WERI-Rb-1 (cell line): Measurements from ENCODE around the gene ADGRD1.

Experiments used
- DNase-seq: peaks from one replicate; pipeline ENCODE4 v3.0.0-alpha.2; 2020
- H3K27ac ChIP-seq: fragments of 250-450 bp; sonication (Bioruptor Pico); 2 replicates; pipeline ENCODE4 v1.5.1; 2020; ENCODE audit warnings: mild to moderate bottlenecking, moderate library complexity
- H3K27me3 ChIP-seq: fragments of 250-450 bp; sonication (Bioruptor Pico); 2 replicates; pipeline ENCODE4 v1.5.1; 2021; ENCODE audit warnings: mild to moderate bottlenecking, low read depth, moderate library complexity; ENCODE audit not compliant: insufficient read depth, severe bottlenecking
- H3K36me3 ChIP-seq: fragments of 250-450 bp; sonication (Bioruptor Pico); 2 replicates; pipeline ENCODE4 v1.5.1; 2020; ENCODE audit warnings: mild to moderate bottlenecking, moderate library complexity
- H3K4me3 ChIP-seq: 2 replicates; pipeline ENCODE4 v1.5.1; 2011; ENCODE audit warnings: low read depth, mild to moderate bottlenecking, control low read depth, low read length
- H3K9me3 ChIP-seq: fragments of 250-450 bp; sonication (Bioruptor Pico); 2 replicates; pipeline ENCODE4 v1.5.1; 2021; ENCODE audit warnings: mild to moderate bottlenecking, moderate library complexity; ENCODE audit not compliant: severe bottlenecking
- CTCF ChIP-seq: IDR thresholded peaks from 2 replicates; pipeline ENCODE4 v1.5.1; 2011; ENCODE audit warnings: low read depth, mild to moderate bottlenecking, control low read depth, inconsistent platforms, low read length

The ADGRD1 gene

GRCh38 chr12:131072451-131073230 is 118.9 kb downstream of the ADGRD1 start:
- Histone ChIP-seq H3K9me3 (peaks cover 7% of the 10 kb centered on the region), H3K27me3 (no peaks in the 10 kb centered on the region), H3K4me3 (no peak overlapping the region), H3K27ac (peak overlapping the region; percentile 26; the same call in 1 of the 2 replicates), H3K36me3 (no peaks in the 10 kb centered on the region)
- no peak for TF ChIP-seq CTCF
- peak; percentile 49 for DNase-seq

GRCh38 chr12:131074221-131075083 is 120.7 kb downstream of the ADGRD1 start:
- H3K27ac ChIP-seq, result no peak overlapping the region

GRCh38 chr12:131075194-131075593 is 121.5 kb downstream of the ADGRD1 start:
- DNase-seq, result no peak
- H3K4me3 ChIP-seq, result no peak overlapping the region
- no peak overlapping the region for H3K27ac ChIP-seq
- no peak for TF ChIP-seq CTCF
- H3K9me3 ChIP-seq, result peaks cover 7% of the 10 kb centered on the region
- H3K27me3 ChIP-seq, result no peaks in the 10 kb centered on the region
- no peaks in the 10 kb centered on the region for H3K36me3 ChIP-seq

More at GRCh38 chr12:131074221-131075083, 120.7 kb downstream of the ADGRD1 start:
- no peak overlapping the region for H3K4me3 ChIP-seq
- H3K27me3 ChIP-seq, result no peaks in the 10 kb centered on the region
- no peaks in the 10 kb centered on the region for H3K36me3 ChIP-seq
- no peak for DNase-seq
- H3K9me3 ChIP-seq, result peaks cover 7% of the 10 kb centered on the region
- TF ChIP-seq CTCF, result no peak

- no peak overlapping the region for H3K27ac ChIP-seq
- no peak for TF ChIP-seq CTCF
- H3K9me3 ChIP-seq, result peaks cover 7% of the 10 kb centered on the region
- no peaks in the 10 kb centered on the region for H3K36me3 ChIP-seq
- no peak for DNase-seq
- H3K4me3 ChIP-seq, result no peak overlapping the region
- H3K27me3 ChIP-seq, result no peaks in the 10 kb centered on the region
Measured at GRCh38 chr12:131075611-131076010, 121.9 kb downstream of the ADGRD1 start.

- no peaks in the 10 kb centered on the region for H3K36me3 ChIP-seq
- no peak for DNase-seq
- no peak overlapping the region for H3K27ac ChIP-seq
- H3K9me3 ChIP-seq, result peaks cover 7% of the 10 kb centered on the region
- H3K4me3 ChIP-seq, result no peak overlapping the region
- no peak for TF ChIP-seq CTCF
- H3K27me3 ChIP-seq, result no peaks in the 10 kb centered on the region
Measured at GRCh38 chr12:131076296-131076695, 122.6 kb downstream of the ADGRD1 start.
